Measurements from ENCODE around the gene SPP2.

- TF ChIP-seq, protein P1, sequence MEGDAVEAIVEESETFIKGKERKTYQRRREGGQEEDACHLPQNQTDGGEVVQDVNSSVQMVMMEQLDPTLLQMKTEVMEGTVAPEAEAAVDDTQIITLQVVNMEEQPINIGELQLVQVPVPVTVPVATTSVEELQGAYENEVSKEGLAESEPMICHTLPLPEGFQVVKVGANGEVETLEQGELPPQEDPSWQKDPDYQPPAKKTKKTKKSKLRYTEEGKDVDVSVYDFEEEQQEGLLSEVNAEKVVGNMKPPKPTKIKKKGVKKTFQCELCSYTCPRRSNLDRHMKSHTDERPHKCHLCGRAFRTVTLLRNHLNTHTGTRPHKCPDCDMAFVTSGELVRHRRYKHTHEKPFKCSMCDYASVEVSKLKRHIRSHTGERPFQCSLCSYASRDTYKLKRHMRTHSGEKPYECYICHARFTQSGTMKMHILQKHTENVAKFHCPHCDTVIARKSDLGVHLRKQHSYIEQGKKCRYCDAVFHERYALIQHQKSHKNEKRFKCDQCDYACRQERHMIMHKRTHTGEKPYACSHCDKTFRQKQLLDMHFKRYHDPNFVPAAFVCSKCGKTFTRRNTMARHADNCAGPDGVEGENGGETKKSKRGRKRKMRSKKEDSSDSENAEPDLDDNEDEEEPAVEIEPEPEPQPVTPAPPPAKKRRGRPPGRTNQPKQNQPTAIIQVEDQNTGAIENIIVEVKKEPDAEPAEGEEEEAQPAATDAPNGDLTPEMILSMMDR (conservative IDR thresholded peaks at IDR 0.05 in 1 of 2, IDR thresholded peaks at IDR 0.05 in 1 of 2; ENCODE audit: extremely low read depth in 1 of 2, insufficient read depth in 1 of 2, low read depth in 1 of 2, low read length in 2 of 2), result no peak
- TF ChIP-seq EZH2 (IDR thresholded peaks at IDR 0.05; ENCODE audit: borderline replicate concordance, low read length), result no peak
Observed at GRCh38 chr2:234027641-234028040, 22.9 kb upstream of the SPP2 start.
